SK-N-SH treated with all-trans-retinoic acid at 6 μM for 48 hours (cell line): ENCODE measurements around the gene SLC25A53.

Experiments
- ATAC-seq: fragments of 200-7000 bp; cut with Tn5 transposase; 3 replicates; pipeline ENCODE4 v1.9.1; 2020; ENCODE audit warnings: mild to moderate bottlenecking, moderate library complexity
- ARNTL ChIP-seq: fragments of 450-650 bp; formaldehyde crosslinking; IDR thresholded peaks from 2 replicates; pipeline ENCODE4 v1.5.0; 2020; ENCODE audit warnings: low read depth, mild to moderate bottlenecking, moderate library complexity, borderline replicate concordance
- BACH2 ChIP-seq: fragments of 250-450 bp; sonication (Bioruptor Pico); IDR thresholded peaks from 2 replicates; pipeline ENCODE4 v1.9.0; 2021; ENCODE audit warnings: mild to moderate bottlenecking, borderline replicate concordance
- CSDC2 ChIP-seq: fragments of 250-450 bp; sonication (Bioruptor Pico); IDR thresholded peaks from 2 replicates; pipeline ENCODE4 v1.5.0; 2020; ENCODE audit warnings: mild to moderate bottlenecking, moderate library complexity
- ESRRG ChIP-seq: fragments of 250-450 bp; sonication (Bioruptor Pico); IDR thresholded peaks from 2 replicates; pipeline ENCODE4 v1.6.1; 2021; ENCODE audit warnings: mild to moderate bottlenecking
- GLIS3 ChIP-seq: fragments of 250-450 bp; sonication (Bioruptor Pico); IDR thresholded peaks from 2 replicates; pipeline ENCODE4 v1.5.0; 2020; ENCODE audit warnings: mild to moderate bottlenecking, moderate library complexity
- ISL1 ChIP-seq: fragments of 250-450 bp; sonication (Bioruptor Pico); IDR thresholded peaks from 2 replicates; pipeline ENCODE4 v2.1.2; 2022; ENCODE audit warnings: mild to moderate bottlenecking, moderate library complexity
- OSR1 ChIP-seq: fragments of 250-450 bp; sonication (Bioruptor Pico); IDR thresholded peaks from 2 replicates; pipeline ENCODE4 v1.8.0; 2022; ENCODE audit warnings: moderate library complexity, mild to moderate bottlenecking, inconsistent platforms
- PPARA ChIP-seq: fragments of 250-450 bp; sonication (Bioruptor Pico); IDR thresholded peaks from 2 replicates; pipeline ENCODE4 v1.5.0; 2020; ENCODE audit warnings: mild to moderate bottlenecking, borderline replicate concordance
- RARB ChIP-seq: fragments of 250-450 bp; sonication (Bioruptor Pico); IDR thresholded peaks from 2 replicates; pipeline ENCODE4 v1.8.0; 2021; ENCODE audit warnings: mild to moderate bottlenecking, moderate library complexity
- SNAI2 ChIP-seq: fragments of 250-450 bp; sonication (Bioruptor Pico); IDR thresholded peaks from 2 replicates; pipeline ENCODE4 v1.5.0; 2020; ENCODE audit warnings: mild to moderate bottlenecking, moderate library complexity
- TCF4 ChIP-seq: fragments of 250-450 bp; sonication (Bioruptor Pico); IDR thresholded peaks from 2 replicates; pipeline ENCODE4 v1.8.0; 2021; ENCODE audit warnings: mild to moderate bottlenecking, moderate library complexity, borderline replicate concordance
- TOX ChIP-seq: fragments of 250-450 bp; sonication (Bioruptor Pico); IDR thresholded peaks from 2 replicates; pipeline ENCODE4 v1.8.0; 2021; ENCODE audit warnings: mild to moderate bottlenecking, moderate library complexity, borderline replicate concordance
- ZC3H10 ChIP-seq: fragments of 250-450 bp; sonication (Bioruptor Pico); IDR thresholded peaks from 2 replicates; pipeline ENCODE4 v1.5.1; 2021; ENCODE audit warnings: mild to moderate bottlenecking, moderate library complexity
- ZFP3 ChIP-seq: fragments of 250-450 bp; sonication (Bioruptor Pico); IDR thresholded peaks from 2 replicates; pipeline ENCODE4 v1.5.0; 2020; ENCODE audit warnings: mild to moderate bottlenecking, moderate library complexity
- ZNF565 ChIP-seq: fragments of 450-650 bp; formaldehyde crosslinking; conservative IDR thresholded peaks from 2 replicates; pipeline ENCODE4 v1.5.0; 2020; ENCODE audit warnings: low read depth, mild to moderate bottlenecking, moderate library complexity
- ZNF70 ChIP-seq: fragments of 450-650 bp; formaldehyde crosslinking; IDR thresholded peaks from 2 replicates; pipeline ENCODE4 v1.5.0; 2020; ENCODE audit warnings: mild to moderate bottlenecking, moderate library complexity
- ZNF8 ChIP-seq: fragments of 450-650 bp; formaldehyde crosslinking; IDR thresholded peaks from 2 replicates; pipeline ENCODE4 v1.5.0; 2020; ENCODE audit warnings: mild to moderate bottlenecking, moderate library complexity
- TF ChIP-seq, protein P1 (sequence below): fragments of 250-450 bp; sonication (Bioruptor Pico); IDR thresholded peaks from 2 replicates; pipeline ENCODE4 v1.8.0; 2020; ENCODE audit warnings: mild to moderate bottlenecking, moderate library complexity, borderline replicate concordance
- TF ChIP-seq, protein P2 (sequence below): fragments of 250-450 bp; sonication (Bioruptor Pico); IDR thresholded peaks from 2 replicates; pipeline ENCODE4 v1.5.1; 2021; ENCODE audit warnings: mild to moderate bottlenecking, moderate library complexity
- TF ChIP-seq, protein P3 (sequence below): fragments of 250-450 bp; sonication (Bioruptor Pico); IDR thresholded peaks from 2 replicates; pipeline ENCODE4 v1.5.1; 2020; ENCODE audit warnings: low read depth, mild to moderate bottlenecking, moderate library complexity
- TF ChIP-seq, protein P4 (sequence below): fragments of 250-450 bp; sonication (Bioruptor Pico); IDR thresholded peaks from 2 replicates; pipeline ENCODE4 v1.5.0; 2020; ENCODE audit warnings: mild to moderate bottlenecking, moderate library complexity
- TF ChIP-seq, protein P5 (sequence below): fragments of 250-450 bp; sonication (Bioruptor Pico); IDR thresholded peaks from 2 replicates; pipeline ENCODE4 v1.8.0; 2021; ENCODE audit warnings: low read depth, mild to moderate bottlenecking, moderate library complexity, borderline replicate concordance

Gene SLC25A53

DNA sequence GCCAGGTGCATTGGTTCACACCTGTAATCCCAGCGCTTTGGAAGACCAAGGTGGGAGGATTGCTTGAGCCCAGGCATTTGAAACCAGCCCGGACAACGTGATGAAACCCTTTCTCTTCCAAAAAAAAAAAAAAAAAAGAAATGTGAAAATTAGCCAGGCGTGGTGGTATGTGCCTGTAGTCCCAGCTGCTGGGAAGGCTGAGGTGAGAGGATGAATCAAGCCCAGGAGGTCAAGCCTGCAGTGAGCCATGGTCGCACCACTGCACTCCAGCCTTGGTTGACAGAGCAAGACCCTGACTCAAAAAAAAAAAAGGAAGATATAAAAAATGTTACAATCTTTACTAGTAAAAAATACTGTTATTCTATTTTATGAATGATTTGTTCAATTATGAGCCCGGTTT lies 15.3 kb upstream of the SLC25A53 start:
- no peak for ATAC-seq
- TF ChIP-seq ZFP3, result no peak
- no peak for TF ChIP-seq ZNF8 (CRISPR knock-in tag)
- TF ChIP-seq GLIS3, result no peak
- TF ChIP-seq, protein P1, sequence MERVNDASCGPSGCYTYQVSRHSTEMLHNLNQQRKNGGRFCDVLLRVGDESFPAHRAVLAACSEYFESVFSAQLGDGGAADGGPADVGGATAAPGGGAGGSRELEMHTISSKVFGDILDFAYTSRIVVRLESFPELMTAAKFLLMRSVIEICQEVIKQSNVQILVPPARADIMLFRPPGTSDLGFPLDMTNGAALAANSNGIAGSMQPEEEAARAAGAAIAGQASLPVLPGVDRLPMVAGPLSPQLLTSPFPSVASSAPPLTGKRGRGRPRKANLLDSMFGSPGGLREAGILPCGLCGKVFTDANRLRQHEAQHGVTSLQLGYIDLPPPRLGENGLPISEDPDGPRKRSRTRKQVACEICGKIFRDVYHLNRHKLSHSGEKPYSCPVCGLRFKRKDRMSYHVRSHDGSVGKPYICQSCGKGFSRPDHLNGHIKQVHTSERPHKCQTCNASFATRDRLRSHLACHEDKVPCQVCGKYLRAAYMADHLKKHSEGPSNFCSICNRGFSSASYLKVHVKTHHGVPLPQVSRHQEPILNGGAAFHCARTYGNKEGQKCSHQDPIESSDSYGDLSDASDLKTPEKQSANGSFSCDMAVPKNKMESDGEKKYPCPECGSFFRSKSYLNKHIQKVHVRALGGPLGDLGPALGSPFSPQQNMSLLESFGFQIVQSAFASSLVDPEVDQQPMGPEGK (CRISPR knock-in tag), result no peak
- TF ChIP-seq OSR1 (CRISPR knock-in tag), result no peak
- no peak for TF ChIP-seq ARNTL (CRISPR knock-in tag)
- no peak for TF ChIP-seq TOX (CRISPR knock-in tag)
- no peak for TF ChIP-seq CSDC2 (CRISPR knock-in tag)
- TF ChIP-seq, protein P2, sequence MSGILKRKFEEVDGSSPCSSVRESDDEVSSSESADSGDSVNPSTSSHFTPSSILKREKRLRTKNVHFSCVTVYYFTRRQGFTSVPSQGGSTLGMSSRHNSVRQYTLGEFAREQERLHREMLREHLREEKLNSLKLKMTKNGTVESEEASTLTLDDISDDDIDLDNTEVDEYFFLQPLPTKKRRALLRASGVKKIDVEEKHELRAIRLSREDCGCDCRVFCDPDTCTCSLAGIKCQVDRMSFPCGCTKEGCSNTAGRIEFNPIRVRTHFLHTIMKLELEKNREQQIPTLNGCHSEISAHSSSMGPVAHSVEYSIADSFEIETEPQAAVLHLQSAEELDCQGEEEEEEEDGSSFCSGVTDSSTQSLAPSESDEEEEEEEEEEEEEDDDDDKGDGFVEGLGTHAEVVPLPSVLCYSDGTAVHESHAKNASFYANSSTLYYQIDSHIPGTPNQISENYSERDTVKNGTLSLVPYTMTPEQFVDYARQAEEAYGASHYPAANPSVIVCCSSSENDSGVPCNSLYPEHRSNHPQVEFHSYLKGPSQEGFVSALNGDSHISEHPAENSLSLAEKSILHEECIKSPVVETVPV, result no peak
- no peak for TF ChIP-seq BACH2 (CRISPR knock-in tag)
- TF ChIP-seq, protein P3, sequence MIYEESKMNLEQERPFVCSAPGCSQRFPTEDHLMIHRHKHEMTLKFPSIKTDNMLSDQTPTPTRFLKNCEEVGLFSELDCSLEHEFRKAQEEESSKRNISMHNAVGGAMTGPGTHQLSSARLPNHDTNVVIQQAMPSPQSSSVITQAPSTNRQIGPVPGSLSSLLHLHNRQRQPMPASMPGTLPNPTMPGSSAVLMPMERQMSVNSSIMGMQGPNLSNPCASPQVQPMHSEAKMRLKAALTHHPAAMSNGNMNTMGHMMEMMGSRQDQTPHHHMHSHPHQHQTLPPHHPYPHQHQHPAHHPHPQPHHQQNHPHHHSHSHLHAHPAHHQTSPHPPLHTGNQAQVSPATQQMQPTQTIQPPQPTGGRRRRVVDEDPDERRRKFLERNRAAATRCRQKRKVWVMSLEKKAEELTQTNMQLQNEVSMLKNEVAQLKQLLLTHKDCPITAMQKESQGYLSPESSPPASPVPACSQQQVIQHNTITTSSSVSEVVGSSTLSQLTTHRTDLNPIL (CRISPR knock-in tag), result no peak
- no peak for TF ChIP-seq RARB (CRISPR knock-in tag)
- TF ChIP-seq ZNF565 (CRISPR knock-in tag), result no peak
- TF ChIP-seq PPARA (CRISPR knock-in tag), result no peak
- TF ChIP-seq, protein P4, sequence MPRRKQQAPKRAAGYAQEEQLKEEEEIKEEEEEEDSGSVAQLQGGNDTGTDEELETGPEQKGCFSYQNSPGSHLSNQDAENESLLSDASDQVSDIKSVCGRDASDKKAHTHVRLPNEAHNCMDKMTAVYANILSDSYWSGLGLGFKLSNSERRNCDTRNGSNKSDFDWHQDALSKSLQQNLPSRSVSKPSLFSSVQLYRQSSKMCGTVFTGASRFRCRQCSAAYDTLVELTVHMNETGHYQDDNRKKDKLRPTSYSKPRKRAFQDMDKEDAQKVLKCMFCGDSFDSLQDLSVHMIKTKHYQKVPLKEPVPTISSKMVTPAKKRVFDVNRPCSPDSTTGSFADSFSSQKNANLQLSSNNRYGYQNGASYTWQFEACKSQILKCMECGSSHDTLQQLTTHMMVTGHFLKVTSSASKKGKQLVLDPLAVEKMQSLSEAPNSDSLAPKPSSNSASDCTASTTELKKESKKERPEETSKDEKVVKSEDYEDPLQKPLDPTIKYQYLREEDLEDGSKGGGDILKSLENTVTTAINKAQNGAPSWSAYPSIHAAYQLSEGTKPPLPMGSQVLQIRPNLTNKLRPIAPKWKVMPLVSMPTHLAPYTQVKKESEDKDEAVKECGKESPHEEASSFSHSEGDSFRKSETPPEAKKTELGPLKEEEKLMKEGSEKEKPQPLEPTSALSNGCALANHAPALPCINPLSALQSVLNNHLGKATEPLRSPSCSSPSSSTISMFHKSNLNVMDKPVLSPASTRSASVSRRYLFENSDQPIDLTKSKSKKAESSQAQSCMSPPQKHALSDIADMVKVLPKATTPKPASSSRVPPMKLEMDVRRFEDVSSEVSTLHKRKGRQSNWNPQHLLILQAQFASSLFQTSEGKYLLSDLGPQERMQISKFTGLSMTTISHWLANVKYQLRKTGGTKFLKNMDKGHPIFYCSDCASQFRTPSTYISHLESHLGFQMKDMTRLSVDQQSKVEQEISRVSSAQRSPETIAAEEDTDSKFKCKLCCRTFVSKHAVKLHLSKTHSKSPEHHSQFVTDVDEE, result no peak
- TF ChIP-seq ISL1, result no peak
- no peak for TF ChIP-seq ZNF70 (CRISPR knock-in tag)
- no peak for TF ChIP-seq ESRRG (CRISPR knock-in tag)
- TF ChIP-seq, protein P5, sequence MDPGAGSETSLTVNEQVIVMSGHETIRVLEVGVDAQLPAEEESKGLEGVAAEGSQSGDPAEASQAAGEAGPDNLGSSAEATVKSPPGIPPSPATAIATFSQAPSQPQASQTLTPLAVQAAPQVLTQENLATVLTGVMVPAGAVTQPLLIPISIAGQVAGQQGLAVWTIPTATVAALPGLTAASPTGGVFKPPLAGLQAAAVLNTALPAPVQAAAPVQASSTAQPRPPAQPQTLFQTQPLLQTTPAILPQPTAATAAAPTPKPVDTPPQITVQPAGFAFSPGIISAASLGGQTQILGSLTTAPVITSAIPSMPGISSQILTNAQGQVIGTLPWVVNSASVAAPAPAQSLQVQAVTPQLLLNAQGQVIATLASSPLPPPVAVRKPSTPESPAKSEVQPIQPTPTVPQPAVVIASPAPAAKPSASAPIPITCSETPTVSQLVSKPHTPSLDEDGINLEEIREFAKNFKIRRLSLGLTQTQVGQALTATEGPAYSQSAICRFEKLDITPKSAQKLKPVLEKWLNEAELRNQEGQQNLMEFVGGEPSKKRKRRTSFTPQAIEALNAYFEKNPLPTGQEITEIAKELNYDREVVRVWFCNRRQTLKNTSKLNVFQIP (CRISPR knock-in tag), result no peak
- TF ChIP-seq, all 23 proteins: peak for 0

DNA sequence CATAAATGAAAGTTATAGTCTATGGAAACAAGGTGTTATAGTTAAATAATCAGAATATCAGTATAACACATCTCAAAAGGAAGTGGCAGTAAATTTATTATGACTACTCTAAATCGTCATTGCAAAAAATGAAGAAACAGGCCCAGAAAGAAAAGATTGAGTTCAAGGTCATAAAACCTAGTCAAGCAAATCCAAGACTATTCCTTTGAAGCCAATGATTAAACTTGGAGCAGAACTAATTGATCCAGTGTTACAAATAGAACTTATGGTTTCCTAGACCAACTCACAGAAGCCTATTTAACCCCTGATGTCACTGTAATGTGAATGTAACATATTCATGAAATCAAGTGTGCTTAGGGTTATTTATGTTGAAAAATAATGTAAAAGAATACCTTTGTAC lies 11.3 kb upstream of the SLC25A53 start:
- no peak for ATAC-seq
- TF ChIP-seq GLIS3 (no peak), ZNF8 (CRISPR knock-in tag) (no peak), SNAI2 (no peak), BACH2 (CRISPR knock-in tag) (no peak), TOX (CRISPR knock-in tag) (no peak), ARNTL (CRISPR knock-in tag) (no peak), TCF4 (no peak), OSR1 (CRISPR knock-in tag) (no peak), ZNF565 (CRISPR knock-in tag) (no peak), ZNF70 (CRISPR knock-in tag) (no peak), PPARA (CRISPR knock-in tag) (no peak), ZFP3 (no peak), ZC3H10 (no peak), RARB (CRISPR knock-in tag) (no peak), ESRRG (CRISPR knock-in tag) (no peak), ISL1 (no peak)
- TF ChIP-seq, protein P5 (CRISPR knock-in tag), result no peak
- TF ChIP-seq, protein P1 (CRISPR knock-in tag), result no peak
- TF ChIP-seq, protein P2, result no peak
